Measurements from ENCODE around the gene ANXA2. TPM values are rescaled to one million over a fixed set of nuclear protein-coding genes. Genes with fewer than 3 reads are reported as not detected.

Gene ANXA2
- total RNA-seq, 1 donor from 2014 or later = 925 TPM

DNA sequence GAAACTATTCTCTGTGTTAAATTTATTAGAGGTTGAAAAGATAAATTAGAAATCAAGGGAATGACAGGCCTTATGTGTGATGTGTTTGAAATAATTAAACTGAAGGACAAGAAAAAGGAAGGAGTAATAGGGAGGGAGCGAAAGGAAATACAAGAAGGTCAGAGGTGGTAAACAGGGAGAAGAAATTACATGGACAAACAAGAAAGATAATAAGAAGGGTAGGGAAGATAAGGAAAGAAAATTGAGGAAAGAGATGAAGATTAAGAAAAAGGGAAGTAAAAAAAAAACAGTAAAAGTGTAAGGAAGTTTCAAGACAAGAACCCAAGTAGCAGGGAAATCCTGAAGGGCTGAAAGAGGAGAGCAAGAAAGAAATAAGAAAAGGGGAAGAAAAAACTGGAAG lies 26.2 kb upstream of the ANXA2 start:
- Mint-ChIP-seq H3K27me3 (ENCODE audit: unreplicated experiment) (no peaks in the 10 kb centered on the region), H3K4me3 (ENCODE audit: unreplicated experiment) (no peak overlapping the region), H3K9me3 (ENCODE audit: unreplicated experiment) (no peaks in the 10 kb centered on the region), H3K27ac (ENCODE audit: unreplicated experiment) (no peak overlapping the region), H3K4me1 (ENCODE audit: low read depth, unreplicated experiment) (no peaks in the 10 kb centered on the region), H3K36me3 (ENCODE audit: unreplicated experiment) (no peaks in the 10 kb centered on the region)
- DNase-seq = no peak
- TF ChIP-seq, protein P1, sequence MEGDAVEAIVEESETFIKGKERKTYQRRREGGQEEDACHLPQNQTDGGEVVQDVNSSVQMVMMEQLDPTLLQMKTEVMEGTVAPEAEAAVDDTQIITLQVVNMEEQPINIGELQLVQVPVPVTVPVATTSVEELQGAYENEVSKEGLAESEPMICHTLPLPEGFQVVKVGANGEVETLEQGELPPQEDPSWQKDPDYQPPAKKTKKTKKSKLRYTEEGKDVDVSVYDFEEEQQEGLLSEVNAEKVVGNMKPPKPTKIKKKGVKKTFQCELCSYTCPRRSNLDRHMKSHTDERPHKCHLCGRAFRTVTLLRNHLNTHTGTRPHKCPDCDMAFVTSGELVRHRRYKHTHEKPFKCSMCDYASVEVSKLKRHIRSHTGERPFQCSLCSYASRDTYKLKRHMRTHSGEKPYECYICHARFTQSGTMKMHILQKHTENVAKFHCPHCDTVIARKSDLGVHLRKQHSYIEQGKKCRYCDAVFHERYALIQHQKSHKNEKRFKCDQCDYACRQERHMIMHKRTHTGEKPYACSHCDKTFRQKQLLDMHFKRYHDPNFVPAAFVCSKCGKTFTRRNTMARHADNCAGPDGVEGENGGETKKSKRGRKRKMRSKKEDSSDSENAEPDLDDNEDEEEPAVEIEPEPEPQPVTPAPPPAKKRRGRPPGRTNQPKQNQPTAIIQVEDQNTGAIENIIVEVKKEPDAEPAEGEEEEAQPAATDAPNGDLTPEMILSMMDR (IDR thresholded peaks at IDR 0.05; ENCODE audit: partially characterized antibody, unreplicated experiment) = no peak

DNA sequence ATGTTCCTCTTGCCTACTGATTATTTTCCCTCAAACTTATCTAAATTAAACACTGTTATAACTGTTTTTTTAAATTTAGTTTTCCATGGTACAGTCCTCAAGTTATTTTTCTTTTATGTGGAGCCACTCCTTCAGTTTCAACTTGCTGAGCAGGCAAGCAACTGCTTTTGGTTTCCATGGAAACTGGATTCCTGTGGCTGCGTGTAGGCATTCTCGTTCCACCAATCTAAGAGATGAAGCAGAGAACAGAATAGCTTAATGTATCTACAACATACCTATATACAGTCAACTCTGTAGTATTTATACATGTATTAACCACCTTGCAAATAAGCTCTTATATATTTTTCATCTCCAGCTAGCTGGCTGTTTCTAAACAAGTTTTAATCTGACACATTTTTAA lies 25.8 kb upstream of the ANXA2 start:
- Mint-ChIP-seq H3K4me1 (ENCODE audit: low read depth, unreplicated experiment) (no peaks in the 10 kb centered on the region), H3K36me3 (ENCODE audit: unreplicated experiment) (no peaks in the 10 kb centered on the region), H3K4me3 (ENCODE audit: unreplicated experiment) (no peak overlapping the region), H3K27me3 (ENCODE audit: unreplicated experiment) (no peaks in the 10 kb centered on the region), H3K27ac (ENCODE audit: unreplicated experiment) (no peak overlapping the region), H3K9me3 (ENCODE audit: unreplicated experiment) (no peaks in the 10 kb centered on the region)
- TF ChIP-seq, protein P1 (IDR thresholded peaks at IDR 0.05; ENCODE audit: partially characterized antibody, unreplicated experiment) = no peak
- no peak for DNase-seq

DNA sequence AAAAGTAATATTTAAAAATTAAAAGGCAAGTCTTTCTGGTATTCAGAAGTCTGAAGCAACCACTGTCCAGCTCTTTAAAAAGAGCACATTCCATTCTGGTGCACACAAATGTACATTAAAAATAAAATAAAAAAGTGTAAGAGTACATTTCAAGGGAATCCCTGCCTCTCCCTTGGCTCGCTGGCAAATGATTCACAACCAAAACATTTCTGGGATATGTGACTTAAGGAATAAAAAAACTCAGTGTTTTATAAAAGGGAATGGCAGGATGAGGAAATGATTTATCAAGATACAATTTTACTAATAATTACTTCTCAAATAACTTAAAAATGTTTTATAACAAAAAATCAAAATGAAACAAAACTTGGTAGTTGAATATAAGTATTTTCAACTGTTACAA lies 23.8 kb upstream of the ANXA2 start:
- H3K4me3 Mint-ChIP-seq (ENCODE audit: unreplicated experiment) = no peak overlapping the region
- H3K36me3 Mint-ChIP-seq (ENCODE audit: unreplicated experiment) = no peaks in the 10 kb centered on the region
- no peaks in the 10 kb centered on the region for H3K9me3 Mint-ChIP-seq (ENCODE audit: unreplicated experiment)
- DNase-seq = no peak
- H3K27ac Mint-ChIP-seq (ENCODE audit: unreplicated experiment) = no peak overlapping the region
- H3K4me1 Mint-ChIP-seq (ENCODE audit: low read depth, unreplicated experiment) = no peaks in the 10 kb centered on the region
- TF ChIP-seq, protein P1 (IDR thresholded peaks at IDR 0.05; ENCODE audit: partially characterized antibody, unreplicated experiment) = no peak
- H3K27me3 Mint-ChIP-seq (ENCODE audit: unreplicated experiment) = peaks cover 3% of the 10 kb centered on the region

DNA sequence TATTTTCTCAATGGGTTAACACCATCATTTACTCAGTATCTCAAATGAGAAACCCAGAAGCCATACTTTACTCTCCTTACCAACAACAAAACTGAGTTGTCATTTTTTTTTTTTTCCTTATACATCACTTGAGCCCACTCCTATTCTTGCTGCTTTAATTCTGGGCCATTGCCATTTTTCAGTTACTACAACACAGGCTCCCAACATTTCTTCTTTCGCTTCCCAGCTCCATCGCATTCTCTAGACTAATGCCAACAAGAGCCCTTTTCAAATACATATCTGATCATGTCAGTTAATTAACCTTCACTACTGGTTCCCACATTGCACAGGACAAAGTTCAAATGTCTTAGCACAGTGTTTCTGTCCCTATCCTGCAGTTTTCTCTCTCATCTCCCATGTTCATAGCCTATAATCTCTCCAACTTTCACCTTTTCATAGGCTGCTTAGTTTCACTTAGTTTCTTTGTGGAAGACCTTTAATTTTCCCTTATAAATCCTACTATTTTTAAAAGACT lies 22.5 kb upstream of the ANXA2 start:
- Mint-ChIP-seq H3K27ac (ENCODE audit: unreplicated experiment) (no peak overlapping the region), H3K9me3 (ENCODE audit: unreplicated experiment) (no peaks in the 10 kb centered on the region), H3K36me3 (ENCODE audit: unreplicated experiment) (no peaks in the 10 kb centered on the region), H3K4me1 (ENCODE audit: low read depth, unreplicated experiment) (no peaks in the 10 kb centered on the region), H3K4me3 (ENCODE audit: unreplicated experiment) (no peak overlapping the region), H3K27me3 (ENCODE audit: unreplicated experiment) (peaks cover 3% of the 10 kb centered on the region)
- TF ChIP-seq, protein P1 (IDR thresholded peaks at IDR 0.05; ENCODE audit: partially characterized antibody, unreplicated experiment) = no peak
- no peak for DNase-seq

DNA sequence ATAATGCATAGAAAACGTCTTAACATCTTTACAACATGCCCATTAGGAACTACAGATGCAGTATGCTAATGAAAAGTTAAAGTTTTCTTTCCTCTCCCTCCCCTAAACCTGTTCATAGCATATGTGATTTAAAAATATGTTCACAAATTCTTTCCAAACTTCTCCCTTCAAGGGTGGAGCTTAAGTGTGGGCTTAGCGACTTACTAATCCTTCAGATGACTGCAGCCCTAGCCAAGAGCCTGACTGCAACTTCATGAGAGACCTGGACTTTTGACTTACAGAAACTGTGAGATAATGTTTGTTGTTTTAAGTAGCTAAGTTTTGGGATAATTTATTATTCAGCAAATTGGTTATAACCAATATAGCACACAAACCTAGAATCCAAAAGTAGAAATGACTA lies 22.0 kb upstream of the ANXA2 start:
- TF ChIP-seq, protein P1 (IDR thresholded peaks at IDR 0.05; ENCODE audit: partially characterized antibody, unreplicated experiment) = no peak
- H3K27me3 Mint-ChIP-seq (ENCODE audit: unreplicated experiment) = peaks cover 3% of the 10 kb centered on the region
- no peak overlapping the region for H3K27ac Mint-ChIP-seq (ENCODE audit: unreplicated experiment)
- no peaks in the 10 kb centered on the region for H3K36me3 Mint-ChIP-seq (ENCODE audit: unreplicated experiment)
- no peak for DNase-seq
- H3K4me1 Mint-ChIP-seq (ENCODE audit: low read depth, unreplicated experiment) = no peaks in the 10 kb centered on the region
- no peaks in the 10 kb centered on the region for H3K9me3 Mint-ChIP-seq (ENCODE audit: unreplicated experiment)
- no peak overlapping the region for H3K4me3 Mint-ChIP-seq (ENCODE audit: unreplicated experiment)
